ENCODE data around the gene DIP2C. TPM values are rescaled to one million over a fixed set of nuclear protein-coding genes. Genes with fewer than 3 reads are reported as not detected.

Gene DIP2C
- total RNA-seq, 2 donors from 2014 or later = 21.1 to 23.8 TPM

DNA sequence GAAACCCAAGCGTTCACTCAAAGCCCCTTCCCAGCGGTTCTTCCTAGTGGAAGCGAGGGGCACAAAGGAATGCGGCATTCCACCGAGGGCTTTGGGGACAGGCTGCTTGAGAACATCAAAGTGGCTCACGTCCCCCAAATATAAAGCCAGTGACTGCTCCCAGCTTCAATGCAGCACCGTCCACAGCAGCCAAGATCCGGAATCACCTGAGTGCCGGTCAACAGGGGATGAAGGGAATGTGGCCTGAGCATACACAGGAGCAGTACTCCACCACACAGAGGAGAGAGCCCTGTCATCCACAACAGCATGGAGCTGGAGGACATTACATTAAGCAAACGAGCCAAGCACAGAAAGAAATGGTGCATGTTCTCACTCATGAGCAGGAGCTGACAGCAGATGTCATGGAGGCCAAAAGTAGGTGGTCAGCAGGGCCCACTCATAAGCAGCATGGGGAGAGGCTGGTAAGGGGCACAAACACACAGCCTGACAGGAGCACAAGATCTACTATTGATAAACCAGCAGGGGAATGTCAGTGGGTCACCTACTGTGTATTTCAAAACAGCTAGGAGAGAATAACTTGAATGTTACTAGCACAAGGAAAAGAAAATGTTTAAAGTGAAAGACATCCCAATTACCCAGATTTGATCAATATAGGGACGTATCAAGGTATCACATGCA, 79.5 kb downstream of the DIP2C start:
- peaks cover 0 to 47% of the 10 kb centered on the region in 2 donors for H3K4me1 ChIP-seq

DNA sequence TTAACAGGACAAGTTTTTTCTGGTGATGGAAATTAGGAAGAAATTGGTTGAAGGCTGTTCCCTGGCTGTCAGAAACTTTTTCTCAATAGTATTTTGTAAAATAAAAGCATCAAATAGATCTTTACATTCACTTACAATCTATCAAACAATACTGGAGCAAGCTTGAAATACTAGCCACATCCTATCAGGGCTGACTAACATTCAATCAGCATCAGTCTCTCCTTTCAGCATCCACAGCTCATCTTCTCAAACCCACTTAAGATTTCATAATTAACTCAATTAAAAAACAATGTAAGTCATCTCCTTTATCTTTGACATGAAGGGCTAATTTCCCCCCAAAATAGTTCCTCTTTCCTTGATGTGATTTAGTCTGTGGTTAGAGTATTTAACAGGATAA, 80.2 kb downstream of the DIP2C start:
- H3K4me3 ChIP-seq = no peak overlapping the region
- peak overlapping the region in 1 of 2 donors; percentile 56 for H3K27ac ChIP-seq
- H3K27me3 ChIP-seq = no peaks in the 10 kb centered on the region
- no peaks in the 10 kb centered on the region for H3K36me3 ChIP-seq
- peaks cover 0 to 39% of the 10 kb centered on the region in 2 donors for H3K4me1 ChIP-seq
- H3K9me3 ChIP-seq = no peaks in the 10 kb centered on the region
- DNase-seq (ENCODE audit: low spot score) = no peak
- TF ChIP-seq, protein P1, sequence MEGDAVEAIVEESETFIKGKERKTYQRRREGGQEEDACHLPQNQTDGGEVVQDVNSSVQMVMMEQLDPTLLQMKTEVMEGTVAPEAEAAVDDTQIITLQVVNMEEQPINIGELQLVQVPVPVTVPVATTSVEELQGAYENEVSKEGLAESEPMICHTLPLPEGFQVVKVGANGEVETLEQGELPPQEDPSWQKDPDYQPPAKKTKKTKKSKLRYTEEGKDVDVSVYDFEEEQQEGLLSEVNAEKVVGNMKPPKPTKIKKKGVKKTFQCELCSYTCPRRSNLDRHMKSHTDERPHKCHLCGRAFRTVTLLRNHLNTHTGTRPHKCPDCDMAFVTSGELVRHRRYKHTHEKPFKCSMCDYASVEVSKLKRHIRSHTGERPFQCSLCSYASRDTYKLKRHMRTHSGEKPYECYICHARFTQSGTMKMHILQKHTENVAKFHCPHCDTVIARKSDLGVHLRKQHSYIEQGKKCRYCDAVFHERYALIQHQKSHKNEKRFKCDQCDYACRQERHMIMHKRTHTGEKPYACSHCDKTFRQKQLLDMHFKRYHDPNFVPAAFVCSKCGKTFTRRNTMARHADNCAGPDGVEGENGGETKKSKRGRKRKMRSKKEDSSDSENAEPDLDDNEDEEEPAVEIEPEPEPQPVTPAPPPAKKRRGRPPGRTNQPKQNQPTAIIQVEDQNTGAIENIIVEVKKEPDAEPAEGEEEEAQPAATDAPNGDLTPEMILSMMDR (IDR thresholded peaks at IDR 0.05) = no peak

More for the DNA sequence above, 79.5 kb downstream of the DIP2C start:
- no peak for DNase-seq (ENCODE audit: low spot score)
- TF ChIP-seq, protein P1 (IDR thresholded peaks at IDR 0.05) = no peak
- no peaks in the 10 kb centered on the region for H3K27me3 ChIP-seq
- H3K36me3 ChIP-seq = no peaks in the 10 kb centered on the region
- no peaks in the 10 kb centered on the region for H3K9me3 ChIP-seq
- H3K27ac ChIP-seq = peak overlapping the region; percentile 40 to 56
- no peak overlapping the region for H3K4me3 ChIP-seq

DNA sequence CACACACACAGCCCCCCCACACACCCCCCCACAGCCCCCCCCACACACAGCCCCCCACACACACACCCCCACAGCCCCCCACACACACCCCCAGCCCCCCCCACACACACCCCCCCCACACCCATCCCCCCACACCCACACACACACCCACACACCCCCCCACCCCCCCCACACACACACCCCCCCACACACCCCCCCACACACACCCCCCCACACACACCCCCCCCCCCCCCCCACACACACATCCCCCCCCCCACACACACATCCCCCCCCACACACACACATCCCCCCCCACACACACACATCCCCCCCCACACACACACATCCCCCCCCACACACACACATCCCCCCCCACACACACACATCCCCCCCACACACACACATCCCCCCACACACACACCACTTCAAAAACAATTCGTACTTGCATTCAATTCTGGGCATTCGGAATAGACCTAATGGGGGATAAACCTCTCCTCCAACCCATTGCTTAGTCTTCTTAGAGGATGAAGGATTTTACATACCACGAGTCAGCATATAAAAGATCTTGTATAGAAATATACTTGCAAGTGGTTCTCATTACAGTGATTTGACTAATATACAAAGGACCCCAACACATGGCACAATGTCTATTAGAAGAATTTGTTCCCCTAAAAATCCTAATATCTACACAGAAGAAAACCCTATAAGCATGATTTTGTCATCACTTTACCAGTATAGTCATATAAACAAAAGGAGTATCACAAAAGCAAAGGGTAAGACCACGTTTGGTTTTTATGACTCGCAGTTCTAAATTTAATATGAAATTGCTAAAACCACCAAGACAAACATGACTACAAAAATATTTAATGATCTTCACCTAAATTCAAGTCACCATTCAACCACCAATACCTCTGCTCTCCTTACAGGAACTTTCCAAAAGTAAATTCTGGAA, 80.9 kb downstream of the DIP2C start:
- Histone ChIP-seq H3K27me3 (no peaks in the 10 kb centered on the region), H3K9me3 (no peaks in the 10 kb centered on the region), H3K27ac (no peak overlapping the region), H3K36me3 (no peaks in the 10 kb centered on the region), H3K4me3 (no peak overlapping the region), H3K4me1 (peaks cover 0 to 33% of the 10 kb centered on the region in 2 donors)
- TF ChIP-seq, protein P1 (IDR thresholded peaks at IDR 0.05) = no peak
- DNase-seq (ENCODE audit: low spot score) = no peak

DNA sequence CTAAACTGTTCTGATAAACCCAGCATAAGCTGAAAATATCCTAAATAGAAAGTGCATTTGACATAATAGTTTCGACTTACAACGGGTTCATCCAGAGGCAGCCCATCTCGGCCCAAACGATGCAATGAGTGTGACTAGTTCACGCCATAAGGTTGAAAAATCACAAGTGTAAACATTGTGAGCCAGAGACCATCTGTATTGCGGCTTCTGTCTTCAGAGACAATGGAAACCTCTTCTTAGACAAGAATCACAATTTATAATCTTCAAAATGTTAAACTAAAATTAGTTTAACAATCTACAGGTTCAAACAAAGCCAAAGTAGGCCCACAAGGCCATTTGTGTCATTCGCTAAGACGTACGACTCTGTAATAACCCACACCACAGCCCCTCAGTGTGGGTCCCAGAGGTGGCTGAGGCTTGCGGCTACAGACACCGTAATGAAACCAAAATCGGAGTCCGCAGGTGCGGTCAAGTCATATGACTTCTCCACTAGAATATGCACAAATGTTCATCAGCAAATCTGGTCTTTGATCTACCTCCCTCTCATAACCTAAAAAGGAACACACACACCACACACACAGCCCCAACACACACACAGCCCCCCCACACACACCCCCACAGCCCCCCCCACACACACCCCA, 81.8 kb downstream of the DIP2C start:
- Histone ChIP-seq H3K27ac (no peak overlapping the region), H3K27me3 (no peaks in the 10 kb centered on the region), H3K4me3 (no peak overlapping the region), H3K4me1 (peaks cover 0 to 23% of the 10 kb centered on the region in 2 donors), H3K36me3 (no peaks in the 10 kb centered on the region), H3K9me3 (no peaks in the 10 kb centered on the region)
- DNase-seq (ENCODE audit: low spot score) = no peak
- TF ChIP-seq, protein P1 (IDR thresholded peaks at IDR 0.05) = no peak

DNA sequence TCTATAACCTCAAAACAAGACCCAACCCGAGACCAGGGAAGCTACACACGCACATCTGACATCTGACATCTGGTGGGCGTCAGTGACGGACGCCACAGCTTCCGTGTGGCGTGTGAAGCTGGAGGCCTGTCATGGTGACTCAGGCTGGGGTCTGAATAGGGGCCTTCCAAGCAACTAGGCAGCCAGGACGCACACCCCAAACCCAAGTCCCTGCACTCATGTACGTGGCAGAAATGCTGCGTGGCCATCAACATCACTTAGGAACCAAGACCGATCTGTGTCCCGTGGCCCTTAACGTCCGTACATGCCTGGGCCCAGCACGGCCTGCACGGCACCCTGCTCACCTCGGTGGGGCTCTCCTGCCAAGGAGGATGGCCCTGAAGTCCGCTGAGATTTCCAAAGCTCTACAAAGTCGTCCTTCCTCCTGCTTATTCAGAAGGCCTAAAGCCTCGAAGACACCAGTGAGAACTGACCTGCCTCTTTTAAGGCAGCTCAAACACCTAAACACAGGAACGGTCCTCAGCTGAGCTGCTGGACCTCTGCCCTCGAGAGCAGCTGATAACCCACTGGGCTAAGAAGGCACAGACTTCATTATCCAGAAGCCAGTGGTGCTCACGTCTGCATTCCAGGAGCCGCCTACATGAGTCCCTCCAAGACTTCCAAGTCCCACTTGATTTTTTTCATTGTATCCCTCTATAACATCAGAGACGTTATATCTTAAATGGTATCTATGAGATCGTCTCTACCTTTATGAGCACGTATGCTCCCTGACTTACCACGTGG, 82.5 kb downstream of the DIP2C start:
- no peaks in the 10 kb centered on the region for H3K27me3 ChIP-seq
- no peak overlapping the region for H3K4me3 ChIP-seq
- TF ChIP-seq, protein P1 (IDR thresholded peaks at IDR 0.05) = no peak
- H3K36me3 ChIP-seq = no peaks in the 10 kb centered on the region
- peaks cover 0 to 22% of the 10 kb centered on the region in 2 donors for H3K4me1 ChIP-seq
- no peaks in the 10 kb centered on the region for H3K9me3 ChIP-seq
- no peak for DNase-seq (ENCODE audit: low spot score)
- no peak overlapping the region for H3K27ac ChIP-seq
